GM12891 (cell line): ENCODE data around the gene SIL1.

Experiments
- PAX5 ChIP-seq: IDR thresholded peaks from 2 replicates; pipeline ENCODE4 v1.6.1; 2011; ENCODE audit warnings: low read length, moderate library complexity, mild to moderate bottlenecking; ENCODE audit not compliant: insufficient read depth, severe bottlenecking
- POLR2A ChIP-seq: IDR thresholded peaks from 2 replicates; pipeline ENCODE4 v1.6.1; 2011; ENCODE audit warnings: low read depth, low read length, control low read depth
- POLR2AphosphoS5 ChIP-seq: IDR thresholded peaks from 2 replicates; pipeline ENCODE4 v1.6.1; 2011; ENCODE audit warnings: low read depth, low read length, control low read depth
- POU2F2 ChIP-seq: IDR thresholded peaks from 2 replicates; pipeline ENCODE4 v1.6.1; 2011; ENCODE audit warnings: low read depth, mild to moderate bottlenecking, control low read depth, low read length, moderate library complexity
- SPI1 ChIP-seq: IDR thresholded peaks from 2 replicates; pipeline ENCODE4 v1.6.1; 2011; ENCODE audit warnings: low read depth, low read length, control low read depth
- TAF1 ChIP-seq: IDR thresholded peaks from 2 replicates; pipeline ENCODE4 v1.6.1; 2011; ENCODE audit warnings: low read depth, low read length, control low read depth

DNA sequence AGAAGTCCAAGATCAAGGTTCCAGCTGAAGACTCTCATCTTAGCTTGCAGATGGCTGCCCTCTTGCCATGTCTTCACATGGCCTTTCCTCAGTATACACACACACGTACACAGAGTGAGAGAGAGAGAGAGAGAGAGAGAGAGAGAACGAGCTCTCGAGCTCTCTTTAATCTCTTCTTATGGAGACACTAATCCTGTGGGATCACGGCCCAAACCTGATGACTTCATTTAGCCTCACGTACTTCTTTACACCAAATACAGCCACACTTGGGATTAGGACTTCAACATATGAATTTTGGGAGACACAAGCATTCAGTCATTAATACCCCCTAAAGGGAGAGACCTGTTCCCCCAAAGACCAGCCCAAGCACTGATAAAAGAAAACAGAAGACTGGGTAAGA is 42.8 kb downstream of the SIL1 start:
- TF ChIP-seq POLR2A = no peak
- no peak for TF ChIP-seq POLR2AphosphoS5
- TF ChIP-seq TAF1 = no peak
- no peak for TF ChIP-seq PAX5
- TF ChIP-seq POU2F2 = no peak
- TF ChIP-seq SPI1 = no peak
